Raji (cell line): ENCODE results near the gene PDE1C.

Experiments used
- POLR2A ChIP-seq: IDR thresholded peaks from 2 replicates; pipeline ENCODE4 v1.6.1; 2011; ENCODE audit warnings: low read depth, low read length, control low read depth; ENCODE audit not compliant: insufficient read depth

PDE1C gene

GRCh38 chr7:31744294-31744874, 325.8 kb downstream of the PDE1C start:
- no peak for TF ChIP-seq POLR2A

- no peak for TF ChIP-seq POLR2A
Measured at GRCh38 chr7:31741852-31742251, 328.4 kb downstream of the PDE1C start.

- TF ChIP-seq POLR2A = no peak
Measured at GRCh38 chr7:31735991-31736982, 333.9 kb downstream of the PDE1C start.

GRCh38 chr7:31734456-31734855, 335.8 kb downstream of the PDE1C start:
- TF ChIP-seq POLR2A = no peak

- TF ChIP-seq POLR2A = no peak
Measured at GRCh38 chr7:31729195-31729804, 340.9 kb downstream of the PDE1C start.

- TF ChIP-seq POLR2A = no peak
Measured at GRCh38 chr7:31724696-31725095, 345.5 kb downstream of the PDE1C start.

- no peak for TF ChIP-seq POLR2A
Measured at GRCh38 chr7:31720366-31720765, 349.8 kb downstream of the PDE1C start.

GRCh38 chr7:31716355-31716754, 353.9 kb downstream of the PDE1C start:
- no peak for TF ChIP-seq POLR2A

- no peak for TF ChIP-seq POLR2A
Measured at GRCh38 chr7:31710171-31710570, 360.0 kb downstream of the PDE1C start.

- no peak for TF ChIP-seq POLR2A
Measured at GRCh38 chr7:31707089-31707488, 363.1 kb downstream of the PDE1C start.

- TF ChIP-seq POLR2A = no peak
Measured at GRCh38 chr7:31705377-31705776, 364.8 kb downstream of the PDE1C start.

- no peak for TF ChIP-seq POLR2A
Measured at GRCh38 chr7:31702354-31702753, 367.9 kb downstream of the PDE1C start.
